DND-41 (cell line): ENCODE data around the gene NDUFB5.

Source experiments
- CTCF ChIP-seq: IDR thresholded peaks from 2 replicates; pipeline ENCODE4 v1.5.1; 2012; ENCODE audit warnings: borderline replicate concordance, low read length, moderate library complexity, mild to moderate bottlenecking; ENCODE audit not compliant: poor library complexity, severe bottlenecking; ENCODE audit errors: extremely low read depth
- EZH2 ChIP-seq: IDR thresholded peaks from 3 replicates; pipeline ENCODE4 v1.6.1; 2012; ENCODE audit warnings: borderline replicate concordance, low read depth, mild to moderate bottlenecking, moderate library complexity, low read length, inconsistent platforms; ENCODE audit not compliant: severe bottlenecking

GRCh38 chr3:179563271-179563783 is 41.3 kb upstream of the NDUFB5 start:
- TF ChIP-seq EZH2 = no peak
- peak; percentile 46 for TF ChIP-seq CTCF
